Amniotic epithelial cell (primary cell): ENCODE results near the gene CYB5A.
A peak's percentile ranks its signal among the peaks of the same experiment; 100 is the strongest.

Source experiments
- DNase-seq: peaks from one replicate; pipeline ENCODE4 v3.0.0-alpha.2; 2010; ENCODE audit warnings: low read depth

The CYB5A gene

GRCh38 chr18:74215863-74216262 lies 75.9 kb downstream of the CYB5A start:
- no peak for DNase-seq

- DNase-seq: no peak
Measured at GRCh38 chr18:74213429-74213828, 78.3 kb downstream of the CYB5A start.

GRCh38 chr18:74204526-74205152 lies 87.1 kb downstream of the CYB5A start:
- peak; percentile 18 for DNase-seq

- DNase-seq: no peak
Measured at GRCh38 chr18:74203811-74204210, 88.0 kb downstream of the CYB5A start.
